ENCODE measurements around the gene CCDC7. TPM values are rescaled to one million over a fixed set of nuclear protein-coding genes. Genes with fewer than 3 reads are reported as not detected.

Gene CCDC7
- polyA plus RNA-seq, 1 of the 3 experiments (the other 2 are of a cell fraction): 0.44 TPM

GRCh38 chr10:32477499-32477898 lies 31.6 kb downstream of the CCDC7 start:
- no peak for TF ChIP-seq ELF1 (IDR thresholded peaks at IDR 0.05)
- TF ChIP-seq FOXM1 (IDR thresholded peaks at IDR 0.05; ENCODE audit: low read depth): no peak
- TF ChIP-seq NFIC (IDR thresholded peaks at IDR 0.05; ENCODE audit: borderline replicate concordance): no peak
- TF ChIP-seq CHD2 (IDR thresholded peaks at IDR 0.05; ENCODE audit: low read length, partially characterized antibody): no peak
- TF ChIP-seq USF1 (IDR thresholded peaks at IDR 0.05; ENCODE audit: borderline replicate concordance, low read depth): no peak
- no peak for TF ChIP-seq REST (IDR thresholded peaks at IDR 0.05; ENCODE audit: low read depth, low read length)
- no peak for TF ChIP-seq FOSL2 (IDR thresholded peaks at IDR 0.05; ENCODE audit: borderline replicate concordance, low read depth)
- no peak for TF ChIP-seq EZH2phosphoT487 (IDR thresholded peaks at IDR 0.05; ENCODE audit: borderline replicate concordance, low read depth)
- TF ChIP-seq JUND (IDR thresholded peaks at IDR 0.05): no peak
- no peak for TF ChIP-seq GATA2 (CRISPR knock-in tag; IDR thresholded peaks at IDR 0.05)
- TF ChIP-seq FOXJ3 (CRISPR knock-in tag; IDR thresholded peaks at IDR 0.05): no peak
- Histone ChIP-seq H3K27me3 (ENCODE audit: insufficient read depth) (no peaks in the 10 kb centered on the region), H3K9me3 (peaks cover 18% of the 10 kb centered on the region), H4K20me1 (ENCODE audit: insufficient read depth) (no peaks in the 10 kb centered on the region), H3F3A (replicated peaks; ENCODE audit: insufficient read depth) (no peaks in the 10 kb centered on the region), H3K4me2 (no peak overlapping the region), H3K79me2 (ENCODE audit: insufficient read depth) (no peaks in the 10 kb centered on the region), H3K27ac (ENCODE audit: low read depth in 2 of 2, low read length in 1 of 2) (no peak overlapping the region), H3K36me3 (replicated peaks in 1 of 2; ENCODE audit: control insufficient read depth in 1 of 2, insufficient read depth in 2 of 2, low read length in 1 of 2) (peaks cover 16 to 20% of the 10 kb centered on the region in 2 experiments), H2AFZ (ENCODE audit: low read depth) (no peak overlapping the region), H3K9me2 (no peaks in the 10 kb centered on the region), H3K9ac (no peak overlapping the region), H3K4me1 (ENCODE audit: control insufficient read depth in 1 of 2, insufficient read depth in 2 of 2, low read depth in 1 of 2, low read length in 1 of 2) (no peaks in the 10 kb centered on the region), H3K4me3 (ENCODE audit: low read depth in 2 of 2, low read length in 1 of 2) (no peak overlapping the region)
- no peak for DNase-seq
- 93% methylated on average over 1 of the region's 1 CpG for WGBS (ENCODE audit: low lambda C conversion rate)
- ChIA-PET CTCF (no interaction called here), POLR2A (no interaction called here)

- ChIA-PET CTCF (interaction anchor here (1.1 kb wide), 1 partner anchor 28 kb away, joined by 3 read pairs; no protein-coding TSS in a partner anchor), POLR2A (no interaction called here)
- Histone ChIP-seq H3K79me2 (ENCODE audit: insufficient read depth) (no peaks in the 10 kb centered on the region), H3K27me3 (ENCODE audit: insufficient read depth) (no peaks in the 10 kb centered on the region), H3K9me2 (no peaks in the 10 kb centered on the region), H3K9ac (no peak overlapping the region), H3K4me1 (ENCODE audit: control insufficient read depth in 1 of 2, insufficient read depth in 2 of 2, low read depth in 1 of 2, low read length in 1 of 2) (no peaks in the 10 kb centered on the region), H3F3A (replicated peaks; ENCODE audit: insufficient read depth) (no peaks in the 10 kb centered on the region), H4K20me1 (ENCODE audit: insufficient read depth) (no peaks in the 10 kb centered on the region), H3K4me2 (no peak overlapping the region), H3K4me3 (ENCODE audit: low read depth in 2 of 2, low read length in 1 of 2) (no peak overlapping the region), H2AFZ (ENCODE audit: low read depth) (no peak overlapping the region), H3K9me3 (peaks cover 18% of the 10 kb centered on the region), H3K27ac (ENCODE audit: low read depth in 2 of 2, low read length in 1 of 2) (no peak overlapping the region), H3K36me3 (replicated peaks in 1 of 2; ENCODE audit: control insufficient read depth in 1 of 2, insufficient read depth in 2 of 2, low read length in 1 of 2) (peaks cover 15 to 16% of the 10 kb centered on the region in 2 experiments)
- TF ChIP-seq SIN3A (IDR thresholded peaks at IDR 0.05; ENCODE audit: borderline replicate concordance, low read depth, low read length) (no peak), PBX3 (IDR thresholded peaks at IDR 0.05) (no peak), JUND (IDR thresholded peaks at IDR 0.05) (no peak), YY1 (IDR thresholded peaks at IDR 0.05; ENCODE audit: low read depth) (no peak), EZH2phosphoT487 (IDR thresholded peaks at IDR 0.05; ENCODE audit: borderline replicate concordance, low read depth) (no peak), TEAD4 (IDR thresholded peaks at IDR 0.05; ENCODE audit: borderline replicate concordance, insufficient read depth) (no peak), SMC3 (IDR thresholded peaks at IDR 0.05; ENCODE audit: low read depth, low read length) (no peak), ZBTB33 (IDR thresholded peaks at IDR 0.05; ENCODE audit: borderline replicate concordance, low read depth) (no peak), RAD21 (IDR thresholded peaks at IDR 0.05; ENCODE audit: low read length) (no peak), RCOR1 (IDR thresholded peaks at IDR 0.05; ENCODE audit: low read length) (no peak), MXI1 (IDR thresholded peaks at IDR 0.05; ENCODE audit: low read depth, low read length) (no peak)
- no peak for DNase-seq
These were observed 35.7 kb downstream of the CCDC7 start for GRCh38 chr10:32481606-32482005.

Measured in SK-N-SH (cell line).